Measurements from ENCODE around the gene LRRC56.
A peak's percentile ranks its signal among the peaks of the same experiment; 100 is the strongest.
"Not testable (repeated sequence)": the region's sequence is repeated elsewhere in the genome, so short reads cannot be mapped to it uniquely, and the experiment has no call there.

Gene LRRC56

GRCh38 chr11:507727-508515 is 29.4 kb upstream of the LRRC56 start:
- DNase-seq (no peak), ATAC-seq (no peak)
- Mint-ChIP-seq H3K4me1 (peaks cover 59% of the 10 kb centered on the region), H3K27me3 (no peaks in the 10 kb centered on the region), H3K9me3 (no peaks in the 10 kb centered on the region), H3K27ac (peak overlapping the region; percentile 84 to 100), H3K4me3 (peak overlapping the region; percentile 84 to 99)

GRCh38 chr11:508956-509355 is 28.4 kb upstream of the LRRC56 start:
- no peak overlapping the region for H3K4me3 Mint-ChIP-seq
- H3K27ac Mint-ChIP-seq: no peak overlapping the region

GRCh38 chr11:512761-513595 is 24.3 kb upstream of the LRRC56 start:
- DNase-seq: no peak
- Mint-ChIP-seq H3K27ac (no peak overlapping the region), H3K27me3 (no peaks in the 10 kb centered on the region), H3K4me3 (no peak overlapping the region), H3K4me1 (peaks cover 20% of the 10 kb centered on the region), H3K9me3 (peaks cover 11 to 12% of the 10 kb centered on the region in 2 donors)
- ATAC-seq: no peak

More at GRCh38 chr11:508956-509355, 28.4 kb upstream of the LRRC56 start:
- Mint-ChIP-seq H3K27me3 (no peaks in the 10 kb centered on the region), H3K9me3 (no peaks in the 10 kb centered on the region), H3K4me1 (peaks cover 48% of the 10 kb centered on the region)
- ATAC-seq (no peak), DNase-seq (no peak)

GRCh38 chr11:514606-515005 is 22.7 kb upstream of the LRRC56 start:
- Mint-ChIP-seq H3K27ac (no peak overlapping the region), H3K9me3 (peaks cover 11 to 12% of the 10 kb centered on the region in 2 donors), H3K4me1 (peaks cover 26% of the 10 kb centered on the region), H3K4me3 (no peak overlapping the region), H3K27me3 (no peaks in the 10 kb centered on the region)
- DNase-seq: no peak
- ATAC-seq: no peak

- Mint-ChIP-seq H3K4me3 (no peak overlapping the region), H3K27me3 (no peaks in the 10 kb centered on the region), H3K4me1 (peaks cover 21% of the 10 kb centered on the region), H3K9me3 (peaks cover 11 to 12% of the 10 kb centered on the region in 2 donors), H3K27ac (no peak overlapping the region)
- DNase-seq (no peak), ATAC-seq (no peak)
Observed at GRCh38 chr11:515131-515530, 22.2 kb upstream of the LRRC56 start.

- H3K9me3 Mint-ChIP-seq: peaks cover 11 to 12% of the 10 kb centered on the region in 2 donors
- H3K27me3 Mint-ChIP-seq: no peaks in the 10 kb centered on the region
- peaks cover 31% of the 10 kb centered on the region for H3K4me1 Mint-ChIP-seq
- DNase-seq: no peak
- ATAC-seq: no peak
- no peak overlapping the region for H3K4me3 Mint-ChIP-seq
- no peak overlapping the region for H3K27ac Mint-ChIP-seq
Observed at GRCh38 chr11:516400-516799, 20.9 kb upstream of the LRRC56 start.

- DNase-seq, H3K27ac Mint-ChIP-seq, H3K27me3 Mint-ChIP-seq, ATAC-seq, H3K4me3 Mint-ChIP-seq: not testable (repeated sequence)
- H3K4me1 Mint-ChIP-seq: peaks cover 26% of the 10 kb centered on the region
- H3K9me3 Mint-ChIP-seq: peaks cover 11 to 12% of the 10 kb centered on the region in 2 donors
Observed at GRCh38 chr11:516918-517685, 20.2 kb upstream of the LRRC56 start.

- ATAC-seq (peak; percentile 94), DNase-seq (peak; percentile 92)
- peaks cover 20% of the 10 kb centered on the region for H3K4me1 Mint-ChIP-seq
- peak overlapping the region in 1 of 2 donors; percentile 97 for H3K27ac Mint-ChIP-seq
- H3K4me3 Mint-ChIP-seq: peak overlapping the region; percentile 82 to 97
- no peaks in the 10 kb centered on the region for H3K27me3 Mint-ChIP-seq
- H3K9me3 Mint-ChIP-seq: peaks cover 11 to 12% of the 10 kb centered on the region in 2 donors
Observed at GRCh38 chr11:518463-519202, 18.7 kb upstream of the LRRC56 start.

GRCh38 chr11:520428-521176 is 16.7 kb upstream of the LRRC56 start:
- Mint-ChIP-seq H3K4me1 (peaks cover 20% of the 10 kb centered on the region), H3K9me3 (peaks cover 11 to 12% of the 10 kb centered on the region in 2 donors), H3K27ac (no peak overlapping the region), H3K4me3 (peak overlapping the region in 1 of 2 donors; percentile 37), H3K27me3 (no peaks in the 10 kb centered on the region)
- DNase-seq: peak in 1 of 2 donors; percentile 49
- ATAC-seq: no peak

GRCh38 chr11:521177-521688 is 16.1 kb upstream of the LRRC56 start:
- DNase-seq: no peak
- no peak for ATAC-seq
- H3K27ac Mint-ChIP-seq: no peak overlapping the region
- H3K4me1 Mint-ChIP-seq: peaks cover 20% of the 10 kb centered on the region
- H3K27me3 Mint-ChIP-seq: no peaks in the 10 kb centered on the region
- H3K4me3 Mint-ChIP-seq: no peak overlapping the region
- H3K9me3 Mint-ChIP-seq: peaks cover 7 to 8% of the 10 kb centered on the region in 2 donors

GRCh38 chr11:526192-526591 is 11.1 kb upstream of the LRRC56 start:
- no peak for DNase-seq
- no peaks in the 10 kb centered on the region for H3K27me3 Mint-ChIP-seq
- no peak for ATAC-seq
- no peaks in the 10 kb centered on the region for H3K9me3 Mint-ChIP-seq
- no peak overlapping the region for H3K4me3 Mint-ChIP-seq
- H3K4me1 Mint-ChIP-seq: no peaks in the 10 kb centered on the region
- H3K27ac Mint-ChIP-seq: no peak overlapping the region

- Mint-ChIP-seq H3K27ac (no peak overlapping the region), H3K4me3 (no peak overlapping the region), H3K4me1 (peaks cover under 1% of the 10 kb centered on the region), H3K27me3 (no peaks in the 10 kb centered on the region), H3K9me3 (no peaks in the 10 kb centered on the region)
- DNase-seq (no peak), ATAC-seq (no peak)
Observed at GRCh38 chr11:528166-528814, 9.0 kb upstream of the LRRC56 start.

GRCh38 chr11:528815-529727 is 8.3 kb upstream of the LRRC56 start:
- Mint-ChIP-seq H3K27ac (peak overlapping the region in 1 of 2 donors; percentile 78), H3K27me3 (no peaks in the 10 kb centered on the region), H3K4me1 (peaks cover 8% of the 10 kb centered on the region), H3K9me3 (no peaks in the 10 kb centered on the region), H3K4me3 (no peak overlapping the region)
- ATAC-seq (no peak), DNase-seq (no peak)

Data from stimulated activated naive CD8-positive, alpha-beta T cell treated with anti-CD3 and anti-CD28 coated beads, Interleukin-15, amount 100 ng/mL, for 72 hours (primary cell).